Measurements from ENCODE around the gene CFAP100. TPM values are rescaled to one million over a fixed set of nuclear protein-coding genes. Genes with fewer than 3 reads are reported as not detected.

The CFAP100 gene
- total RNA-seq, 5 donors from 2014 or later (not counting 1 experiment from before 2014, with no cell fraction given), result not detected

GRCh38 chr3:126483321-126483761, 88.6 kb downstream of the CFAP100 start:
- peaks cover 0 to 11% of the 10 kb centered on the region in 2 experiments for H3K4me1 ChIP-seq (ENCODE audit: control insufficient read depth in 1 of 2, extremely low read depth in 1 of 2, insufficient read depth in 2 of 2, low read length in 2 of 2)
- H3K9me3 ChIP-seq, result no peaks in the 10 kb centered on the region
- H3K27me3 ChIP-seq (replicated peaks in 1 of 2; ENCODE audit: control insufficient read depth in 2 of 2, extremely low read depth in 1 of 2, insufficient read depth in 2 of 2, low read length in 1 of 2), result no peaks in the 10 kb centered on the region
- no peaks in the 10 kb centered on the region for H3K27me3 Mint-ChIP-seq
- no peak overlapping the region for H3K4me3 ChIP-seq (ENCODE audit: control insufficient read depth in 1 of 2, extremely low read depth in 1 of 2, low read length in 1 of 2)
- H3K36me3 ChIP-seq (ENCODE audit: control insufficient read depth in 2 of 2, extremely low read depth in 1 of 2, insufficient read depth in 1 of 2, low read length in 1 of 2), result no peaks in the 10 kb centered on the region
- H3K9me3 Mint-ChIP-seq, result no peaks in the 10 kb centered on the region
- ChIA-PET POLR2A (no interaction called here), CTCF (no interaction called here)
- H3K4me3 Mint-ChIP-seq, result no peak overlapping the region
- H3K36me3 Mint-ChIP-seq, result no peaks in the 10 kb centered on the region
- WGBS (ENCODE audit: insufficient coverage), result 81% methylated on average over 14 of the region's 14 CpGs
- DNase-seq (no peak), ATAC-seq (replicated peaks in 1 of 4) (no peak)
- peaks cover 9 to 16% (median 12%) of the 10 kb centered on the region in 3 donors for H3K4me1 Mint-ChIP-seq
- H3K27ac ChIP-seq (ENCODE audit: low read length), result no peak overlapping the region
- no peak overlapping the region for H3K27ac Mint-ChIP-seq

- Histone ChIP-seq H3K27ac (ENCODE audit: low read length) (no peak overlapping the region), H3K4me1 (ENCODE audit: control insufficient read depth in 1 of 2, extremely low read depth in 1 of 2, insufficient read depth in 2 of 2, low read length in 2 of 2) (peaks cover 0 to 11% of the 10 kb centered on the region in 2 experiments), H3K27me3 (replicated peaks in 1 of 2; ENCODE audit: control insufficient read depth in 2 of 2, extremely low read depth in 1 of 2, insufficient read depth in 2 of 2, low read length in 1 of 2) (peaks cover 0 to 5% of the 10 kb centered on the region in 2 experiments), H3K4me3 (ENCODE audit: control insufficient read depth in 1 of 2, extremely low read depth in 1 of 2, low read length in 1 of 2) (no peak overlapping the region), H3K36me3 (ENCODE audit: control insufficient read depth in 2 of 2, extremely low read depth in 1 of 2, insufficient read depth in 1 of 2, low read length in 1 of 2) (no peaks in the 10 kb centered on the region), H3K9me3 (no peaks in the 10 kb centered on the region)
- Mint-ChIP-seq H3K9me3 (no peaks in the 10 kb centered on the region), H3K4me1 (peaks cover 9 to 16% (median 12%) of the 10 kb centered on the region in 3 donors), H3K4me3 (no peak overlapping the region), H3K27me3 (no peaks in the 10 kb centered on the region), H3K27ac (no peak overlapping the region), H3K36me3 (no peaks in the 10 kb centered on the region)
- ChIA-PET POLR2A (no interaction called here), CTCF (no interaction called here)
- ATAC-seq (replicated peaks in 1 of 4) (no peak), DNase-seq (no peak)
- WGBS (ENCODE audit: insufficient coverage), result 73% methylated on average over 3 of the region's 3 CpGs
These were observed 89.4 kb downstream of the CFAP100 start for GRCh38 chr3:126484148-126484547.

- peaks cover 0 to 11% of the 10 kb centered on the region in 2 experiments for H3K4me1 ChIP-seq (ENCODE audit: control insufficient read depth in 1 of 2, extremely low read depth in 1 of 2, insufficient read depth in 2 of 2, low read length in 2 of 2)
- H3K4me3 ChIP-seq (ENCODE audit: control insufficient read depth in 1 of 2, extremely low read depth in 1 of 2, low read length in 1 of 2), result no peak overlapping the region
- Mint-ChIP-seq H3K9me3 (no peaks in the 10 kb centered on the region), H3K4me3 (no peak overlapping the region), H3K36me3 (no peaks in the 10 kb centered on the region), H3K27me3 (no peaks in the 10 kb centered on the region), H3K4me1 (peaks cover 9 to 16% (median 12%) of the 10 kb centered on the region in 3 donors), H3K27ac (no peak overlapping the region)
- CTCF ChIA-PET, result no interaction called here
- H3K9me3 ChIP-seq, result no peaks in the 10 kb centered on the region
- H3K27me3 ChIP-seq (replicated peaks in 1 of 2; ENCODE audit: control insufficient read depth in 2 of 2, extremely low read depth in 1 of 2, insufficient read depth in 2 of 2, low read length in 1 of 2), result peaks cover 0 to 5% of the 10 kb centered on the region in 2 experiments
- H3K36me3 ChIP-seq (ENCODE audit: control insufficient read depth in 2 of 2, extremely low read depth in 1 of 2, insufficient read depth in 1 of 2, low read length in 1 of 2), result no peaks in the 10 kb centered on the region
- ATAC-seq (replicated peaks in 1 of 4) (no peak), DNase-seq (no peak)
- no peak overlapping the region for H3K27ac ChIP-seq (ENCODE audit: low read length)
- POLR2A ChIA-PET, result no interaction called here
- WGBS (ENCODE audit: insufficient coverage), result no CpG with 5 or more reads among the region's 3 CpGs
These were observed 90.0 kb downstream of the CFAP100 start for GRCh38 chr3:126484662-126485061.

GRCh38 chr3:126485176-126485897, 90.6 kb downstream of the CFAP100 start:
- Mint-ChIP-seq H3K9me3 (no peaks in the 10 kb centered on the region), H3K27ac (no peak overlapping the region), H3K4me3 (no peak overlapping the region), H3K36me3 (no peaks in the 10 kb centered on the region), H3K27me3 (no peaks in the 10 kb centered on the region), H3K4me1 (peaks cover 9 to 16% (median 12%) of the 10 kb centered on the region in 3 donors)
- H3K27ac ChIP-seq (ENCODE audit: low read length), result no peak overlapping the region
- H3K4me3 ChIP-seq (ENCODE audit: control insufficient read depth in 1 of 2, extremely low read depth in 1 of 2, low read length in 1 of 2), result no peak overlapping the region
- no peak for ATAC-seq (replicated peaks in 1 of 4)
- ChIA-PET POLR2A (no interaction called here), CTCF (no interaction called here)
- no peaks in the 10 kb centered on the region for H3K9me3 ChIP-seq
- peaks cover 0 to 5% of the 10 kb centered on the region in 2 experiments for H3K27me3 ChIP-seq (replicated peaks in 1 of 2; ENCODE audit: control insufficient read depth in 2 of 2, extremely low read depth in 1 of 2, insufficient read depth in 2 of 2, low read length in 1 of 2)
- H3K4me1 ChIP-seq (ENCODE audit: control insufficient read depth in 1 of 2, extremely low read depth in 1 of 2, insufficient read depth in 2 of 2, low read length in 2 of 2), result peaks cover 0 to 11% of the 10 kb centered on the region in 2 experiments
- no CpG with 5 or more reads among the region's 8 CpGs for WGBS (ENCODE audit: insufficient coverage)
- H3K36me3 ChIP-seq (ENCODE audit: control insufficient read depth in 2 of 2, extremely low read depth in 1 of 2, insufficient read depth in 1 of 2, low read length in 1 of 2), result no peaks in the 10 kb centered on the region
- DNase-seq, result no peak

- WGBS (ENCODE audit: insufficient coverage), result 97% methylated on average over 5 of the region's 9 CpGs
- Histone ChIP-seq H3K9me3 (no peaks in the 10 kb centered on the region), H3K36me3 (ENCODE audit: control insufficient read depth in 2 of 2, extremely low read depth in 1 of 2, insufficient read depth in 1 of 2, low read length in 1 of 2) (no peaks in the 10 kb centered on the region), H3K4me1 (ENCODE audit: control insufficient read depth in 1 of 2, extremely low read depth in 1 of 2, insufficient read depth in 2 of 2, low read length in 2 of 2) (peaks cover 0 to 11% of the 10 kb centered on the region in 2 experiments), H3K4me3 (ENCODE audit: control insufficient read depth in 1 of 2, extremely low read depth in 1 of 2, low read length in 1 of 2) (no peak overlapping the region), H3K27ac (ENCODE audit: low read length) (no peak overlapping the region), H3K27me3 (replicated peaks in 1 of 2; ENCODE audit: control insufficient read depth in 2 of 2, extremely low read depth in 1 of 2, insufficient read depth in 2 of 2, low read length in 1 of 2) (peaks cover 0 to 5% of the 10 kb centered on the region in 2 experiments)
- no peak for DNase-seq
- no peak overlapping the region for H3K4me3 Mint-ChIP-seq
- H3K27ac Mint-ChIP-seq, result no peak overlapping the region
- H3K27me3 Mint-ChIP-seq, result peaks cover 0 to under 1% of the 10 kb centered on the region in 2 donors
- POLR2A ChIA-PET, result no interaction called here
- no peaks in the 10 kb centered on the region for H3K36me3 Mint-ChIP-seq
- no peak for ATAC-seq (replicated peaks in 1 of 4)
- H3K9me3 Mint-ChIP-seq, result no peaks in the 10 kb centered on the region
- H3K4me1 Mint-ChIP-seq, result peaks cover 9 to 16% (median 12%) of the 10 kb centered on the region in 3 donors
- CTCF ChIA-PET, result no interaction called here
These were observed 91.2 kb downstream of the CFAP100 start for GRCh38 chr3:126485956-126486355.

Other genes starting within 250 kb of the CFAP100 start
- gene ALDH1L1, start 214.3 kb upstream of the CFAP100 start, total RNA-seq, result 1 to 10 TPM in 1 of 5 donors, under 1 TPM in 2, not detected in 2; 0.19 to 1.6 (median 0.20) TPM
- gene KLF15, start 37.5 kb upstream of the CFAP100 start, total RNA-seq, result under 1 TPM; 0.26 to 0.75 (median 0.35) TPM
- gene ZXDC, start 81.0 kb downstream of the CFAP100 start, total RNA-seq, result 10 to 100 TPM; 57.6 to 68.7 (median 61.8) TPM
- under 1 TPM in 1 of 5 donors, not detected in 4; 0.09 TPM for gene UROC1, start 122.9 kb downstream of the CFAP100 start, total RNA-seq
- under 1 TPM in 1 of 5 donors, not detected in 4; 0.20 TPM for gene CHST13, start 129.2 kb downstream of the CFAP100 start, total RNA-seq
- gene C3orf22, start 164.0 kb downstream of the CFAP100 start, total RNA-seq, result not detected